Subcutaneous preadipocyte (primary cell): ENCODE measurements around the gene PRAMEF1. TPM values are rescaled to one million over a fixed set of nuclear protein-coding genes. Genes with fewer than 3 reads are reported as not detected.

Source experiments
- total RNA-seq: library from RNA; depleted of rRNA; stranded (reverse); fragments of >200 nt; gene quantifications from 2 replicates; pipeline ENCODE4 v1.2.3, GENCODE V29; 2012

PRAMEF1 gene, protein sequence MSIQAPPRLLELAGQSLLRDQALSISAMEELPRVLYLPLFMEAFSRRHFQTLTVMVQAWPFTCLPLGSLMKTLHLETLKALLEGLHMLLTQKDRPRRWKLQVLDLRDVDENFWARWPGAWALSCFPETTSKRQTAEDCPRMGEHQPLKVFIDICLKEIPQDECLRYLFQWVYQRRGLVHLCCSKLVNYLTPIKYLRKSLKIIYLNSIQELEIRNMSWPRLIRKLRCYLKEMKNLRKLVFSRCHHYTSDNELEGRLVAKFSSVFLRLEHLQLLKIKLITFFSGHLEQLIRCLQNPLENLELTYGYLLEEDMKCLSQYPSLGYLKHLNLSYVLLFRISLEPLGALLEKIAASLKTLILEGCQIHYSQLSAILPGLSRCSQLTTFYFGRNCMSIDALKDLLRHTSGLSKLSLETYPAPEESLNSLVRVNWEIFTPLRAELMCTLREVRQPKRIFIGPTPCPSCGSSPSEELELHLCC
- not detected in 2 replicates for total RNA-seq

GRCh38 chr1:12791097-12791496 is at the start of gene PRAMEF1:
PRAMEF1 (plus strand) TSS chr1:12791397; CDS start chr1:12793228, 1,831 bp downstream.

GRCh38 chr1:12745992-12746323 is 45.2 kb upstream of the PRAMEF1 start, which contains the start of gene CFAP107:
CFAP107 (plus strand) TSS chr1:12746200; CDS start chr1:12746431, 231 bp downstream.

DNA sequence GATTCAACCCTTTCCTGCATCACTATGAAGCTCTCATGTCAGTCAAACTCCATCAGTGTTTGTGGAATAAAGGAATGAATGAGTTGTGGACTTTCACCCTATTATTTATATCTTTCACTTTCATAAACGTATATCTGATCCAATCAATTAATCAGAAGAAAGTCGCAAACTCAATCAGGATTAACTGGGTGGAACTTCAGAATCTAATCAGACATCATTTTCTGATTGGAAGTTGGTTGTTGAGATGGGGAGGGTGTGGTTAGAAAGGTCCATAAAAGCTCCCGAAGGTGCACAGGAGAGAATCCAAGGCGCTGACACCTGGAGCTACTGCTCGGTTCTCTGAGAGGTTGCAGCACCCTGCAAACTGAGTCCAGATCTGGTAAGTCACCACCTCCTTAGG is 17.8 kb upstream of the PRAMEF1 start, which contains the start of gene PRAMEF12:
Gene PRAMEF12 (plus strand): TSS at position 301 of the 400 bp plus-strand sequence. CDS start 1,130 bp downstream, outside the sequence.

GRCh38 chr1:12831310-12831709 is 40.1 kb downstream of the PRAMEF1 start, which contains the start of gene PRAMEF11:
PRAMEF11 (minus strand) TSS chr1:12831410; CDS start chr1:12828789, 2,621 bp downstream.

Other genes with a start within 250 kb of the PRAMEF1 start
- 2.2 and 7.0 TPM in 2 replicates for gene DHRS3, start 173.2 kb upstream of the PRAMEF1 start, total RNA-seq
- not detected in 2 replicates for gene AADACL4, start 147.3 kb upstream of the PRAMEF1 start, total RNA-seq
- gene AADACL3, start 75.3 kb upstream of the PRAMEF1 start, total RNA-seq = not detected in 2 replicates
- gene CFAP107, start 45.2 kb upstream of the PRAMEF1 start, total RNA-seq = not detected in 2 replicates
- under 0.01 TPM in 1 of 2 replicates, not detected in the other for gene PRAMEF12, start 17.7 kb upstream of the PRAMEF1 start, total RNA-seq
- gene PRAMEF11, start 40.0 kb downstream of the PRAMEF1 start, total RNA-seq = not detected in 2 replicates
- gene HNRNPCL1, start 57.3 kb downstream of the PRAMEF1 start, total RNA-seq = not detected in 2 replicates
- under 0.01 TPM in 1 of 2 replicates, not detected in the other for gene PRAMEF2, start 65.7 kb downstream of the PRAMEF1 start, total RNA-seq
- gene PRAMEF4, start 94.8 kb downstream of the PRAMEF1 start, total RNA-seq = not detected in 2 replicates
- gene PRAMEF10, start 106.9 kb downstream of the PRAMEF1 start, total RNA-seq = not detected in 2 replicates
- gene PRAMEF7, start 125.2 kb downstream of the PRAMEF1 start, total RNA-seq = not detected in 2 replicates
- gene PRAMEF6, start 156.2 kb downstream of the PRAMEF1 start, total RNA-seq = not detected in 2 replicates